Ascending aorta (tissue), 2 donors: ENCODE measurements around the gene CRTAP. TPM values are rescaled to one million over a fixed set of nuclear protein-coding genes. Genes with fewer than 3 reads are reported as not detected.
"Not testable (repeated sequence)": the region's sequence is repeated elsewhere in the genome, so short reads cannot be mapped to it uniquely, and the experiment has no call there.

Source experiments
- DNase-seq, 2 donors: peaks; one replicate each; pipeline ENCODE4 v3.0.0-alpha.2; 2019; ENCODE audit warnings: low spot score in 2 of 2
- H3K27ac ChIP-seq, 2 donors: fragments of 200-600 bp; sonication (generic); one replicate each; pipeline ENCODE4 v1.5.1; 2016 to 2017; ENCODE audit warnings: mild to moderate bottlenecking in 1 of 2
- H3K27me3 ChIP-seq: fragments of 200-600 bp; sonication (generic); one replicate; pipeline ENCODE4 v1.5.1; 2017
- H3K36me3 ChIP-seq, 2 donors: fragments of 200-600 bp; sonication (generic); one replicate each; pipeline ENCODE4 v1.5.1; 2016
- H3K4me1 ChIP-seq, 2 donors: fragments of 200-600 bp; sonication (generic); one replicate each; pipeline ENCODE4 v1.5.1; 2016 to 2017; ENCODE audit warnings: mild to moderate bottlenecking in 1 of 2
- H3K4me3 ChIP-seq, 2 donors: fragments of 200-600 bp; sonication (generic); one replicate each; pipeline ENCODE4 v1.5.1; 2016 to 2017; ENCODE audit warnings: mild to moderate bottlenecking in 1 of 2
- H3K9me3 ChIP-seq, 2 donors: fragments of 200-600 bp; sonication (generic); one replicate each; pipeline ENCODE4 v1.5.1; 2016
- intact Hi-C: fragments of 100-400 bp; cut with DNase I; formaldehyde crosslinking; loops from one replicate; pipeline ENCODE4 v1.15.1; 2023
- total RNA-seq: library from RNA; depleted of rRNA; stranded (reverse); fragments of >200 nt; gene quantifications from one replicate; pipeline ENCODE4 v1.1.0, GENCODE V29; 2016
- TF ChIP-seq, protein P1 (sequence below), 3 experiments: fragments of 200-600 bp in 2 of 3; fragments of 450-650 bp in 1 of 3; sonication (generic) in 2 of 3; IDR thresholded peaks; one replicate each; pipeline ENCODE4 v1.5.1; 2016 to 2019; ENCODE audit warnings: antibody characterized with exemption in 3 of 3, mild to moderate bottlenecking in 1 of 3, moderate library complexity in 1 of 3

The CRTAP gene
- total RNA-seq, 1 donor from 2014 or later: 300 TPM

DNA sequence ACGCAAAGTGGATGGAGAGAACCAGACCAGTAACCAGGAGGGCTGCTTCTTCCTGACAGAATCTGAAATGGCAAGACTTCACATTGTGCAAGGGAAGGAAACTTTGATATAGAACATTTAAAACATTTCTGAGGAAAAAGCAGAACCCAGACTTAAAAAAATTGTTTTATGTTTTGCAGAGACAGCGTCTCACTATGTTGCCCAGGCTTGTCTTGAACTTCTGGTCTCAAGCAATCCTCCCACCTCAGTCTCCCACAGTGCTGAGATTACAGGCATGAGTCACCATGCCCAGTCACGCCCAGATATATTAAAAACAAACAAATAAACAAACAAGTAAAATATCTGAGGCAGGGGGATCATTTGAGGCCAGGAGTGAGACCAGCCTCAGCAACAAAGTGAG is 46.2 kb downstream of the CRTAP start:
- TF ChIP-seq, protein P1, sequence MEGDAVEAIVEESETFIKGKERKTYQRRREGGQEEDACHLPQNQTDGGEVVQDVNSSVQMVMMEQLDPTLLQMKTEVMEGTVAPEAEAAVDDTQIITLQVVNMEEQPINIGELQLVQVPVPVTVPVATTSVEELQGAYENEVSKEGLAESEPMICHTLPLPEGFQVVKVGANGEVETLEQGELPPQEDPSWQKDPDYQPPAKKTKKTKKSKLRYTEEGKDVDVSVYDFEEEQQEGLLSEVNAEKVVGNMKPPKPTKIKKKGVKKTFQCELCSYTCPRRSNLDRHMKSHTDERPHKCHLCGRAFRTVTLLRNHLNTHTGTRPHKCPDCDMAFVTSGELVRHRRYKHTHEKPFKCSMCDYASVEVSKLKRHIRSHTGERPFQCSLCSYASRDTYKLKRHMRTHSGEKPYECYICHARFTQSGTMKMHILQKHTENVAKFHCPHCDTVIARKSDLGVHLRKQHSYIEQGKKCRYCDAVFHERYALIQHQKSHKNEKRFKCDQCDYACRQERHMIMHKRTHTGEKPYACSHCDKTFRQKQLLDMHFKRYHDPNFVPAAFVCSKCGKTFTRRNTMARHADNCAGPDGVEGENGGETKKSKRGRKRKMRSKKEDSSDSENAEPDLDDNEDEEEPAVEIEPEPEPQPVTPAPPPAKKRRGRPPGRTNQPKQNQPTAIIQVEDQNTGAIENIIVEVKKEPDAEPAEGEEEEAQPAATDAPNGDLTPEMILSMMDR (IDR thresholded peaks at IDR 0.05): no peak
- H3K9me3 ChIP-seq: no peaks in the 10 kb centered on the region
- DNase-seq: no peak
- H3K36me3 ChIP-seq: peaks cover 0 to 6% of the 10 kb centered on the region in 2 donors
- H3K4me1 ChIP-seq: peaks cover 0 to 22% of the 10 kb centered on the region in 2 donors
- intact Hi-C loops: no loop called here
- H3K27ac ChIP-seq: peak overlapping the region; percentile 26 to 53
- H3K27me3 ChIP-seq: no peaks in the 10 kb centered on the region
- H3K4me3 ChIP-seq: no peak overlapping the region

DNA sequence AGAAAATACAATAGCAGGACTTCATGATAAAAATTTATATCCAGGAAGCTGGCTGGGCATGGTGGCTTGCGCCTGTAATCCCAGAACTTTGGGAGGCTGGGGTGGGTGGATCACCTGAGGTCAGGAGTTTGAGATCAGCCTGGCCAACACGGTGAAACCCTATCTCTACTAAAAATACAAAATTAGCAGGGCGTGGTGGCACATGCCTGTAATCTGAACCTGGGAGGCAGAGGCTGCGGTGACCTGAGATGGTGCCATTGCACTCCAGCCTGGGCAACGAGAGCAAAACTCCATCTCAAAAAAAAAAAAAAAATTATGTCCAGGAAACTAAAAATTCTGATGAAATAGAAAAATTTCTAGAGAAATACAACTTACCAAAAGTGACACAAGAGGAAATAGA is 48.8 kb downstream of the CRTAP start:
- H3K27me3 ChIP-seq, DNase-seq, intact Hi-C loops, H3K4me3 ChIP-seq, H3K36me3 ChIP-seq, H3K9me3 ChIP-seq: not testable (repeated sequence)
- H3K27ac ChIP-seq: peak overlapping the region; percentile 75 to 80
- H3K4me1 ChIP-seq: peaks cover 17 to 35% of the 10 kb centered on the region in 2 donors

DNA sequence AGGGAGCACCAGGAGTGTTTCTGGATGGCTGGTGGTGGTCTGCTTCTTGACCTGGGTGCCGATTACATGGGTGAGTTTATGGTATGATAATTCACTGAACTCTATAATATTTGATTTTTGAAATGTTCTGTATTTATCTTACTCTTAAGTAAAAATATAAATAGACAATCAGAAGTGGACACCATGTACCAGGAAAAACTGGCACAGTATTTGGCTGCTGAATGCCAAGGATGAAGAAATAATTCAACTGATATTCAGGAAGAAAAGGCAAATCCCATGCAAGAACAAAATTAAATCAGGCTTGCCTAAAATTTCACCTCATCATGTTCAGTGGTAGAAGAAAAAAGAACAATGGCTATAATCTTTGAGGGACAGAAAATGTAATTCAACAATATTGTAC is 51.6 kb downstream of the CRTAP start:
- no peak overlapping the region for H3K4me3 ChIP-seq
- intact Hi-C loops: no loop called here
- no peaks in the 10 kb centered on the region for H3K27me3 ChIP-seq
- no peaks in the 10 kb centered on the region for H3K9me3 ChIP-seq
- TF ChIP-seq, protein P1 (IDR thresholded peaks at IDR 0.05): no peak
- DNase-seq: peak in 1 of 2 donors; percentile 63
- H3K4me1 ChIP-seq: peaks cover 17 to 51% of the 10 kb centered on the region in 2 donors
- H3K36me3 ChIP-seq: peaks cover 0 to 5% of the 10 kb centered on the region in 2 donors
- H3K27ac ChIP-seq: peak overlapping the region; percentile 75 to 80

DNA sequence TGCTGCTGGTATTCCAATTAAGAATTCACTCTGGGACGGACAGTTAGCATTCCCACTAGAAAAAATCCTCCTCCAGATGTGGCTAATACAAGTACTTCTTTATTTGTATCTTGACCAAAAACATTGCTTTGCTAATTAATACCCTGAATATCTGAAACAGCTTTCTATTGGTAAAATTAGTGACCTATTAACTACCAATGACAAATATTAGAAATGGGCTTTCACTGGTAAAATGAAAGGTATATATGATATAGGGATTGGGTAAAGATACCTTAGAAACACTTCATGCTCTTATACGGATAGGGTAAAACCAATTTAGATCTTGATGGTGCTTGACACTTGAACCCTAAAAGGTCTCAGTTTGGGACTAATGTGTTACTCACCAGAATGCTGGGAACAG is 52.3 kb downstream of the CRTAP start:
- H3K4me1 ChIP-seq: peaks cover 17 to 53% of the 10 kb centered on the region in 2 donors
- no peak for DNase-seq
- H3K36me3 ChIP-seq: peaks cover 0 to 10% of the 10 kb centered on the region in 2 donors
- H3K27me3 ChIP-seq: no peaks in the 10 kb centered on the region
- no peaks in the 10 kb centered on the region for H3K9me3 ChIP-seq
- intact Hi-C loops: no loop called here
- peak overlapping the region; percentile 75 to 80 for H3K27ac ChIP-seq
- TF ChIP-seq, protein P1 (IDR thresholded peaks at IDR 0.05): no peak
- no peak overlapping the region for H3K4me3 ChIP-seq

DNA sequence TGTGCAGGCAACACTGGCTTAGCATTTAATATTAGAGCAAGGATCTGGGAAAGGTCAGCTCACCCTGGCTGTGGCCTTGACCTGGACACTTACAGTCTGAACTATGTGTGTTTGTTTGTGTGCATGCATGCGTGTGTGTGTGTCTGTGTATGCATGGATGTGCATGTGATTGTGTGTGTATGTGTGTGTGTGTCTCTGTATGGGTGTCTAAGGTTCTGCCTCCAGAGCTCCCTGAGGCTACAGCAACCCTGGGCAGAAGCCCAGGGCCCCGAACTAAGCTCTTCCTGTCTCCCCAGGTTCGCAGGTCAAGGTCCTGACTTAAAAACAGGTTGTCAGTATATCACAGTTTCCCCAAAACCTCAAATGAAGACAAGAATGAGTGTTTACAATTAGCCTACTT is 53.5 kb downstream of the CRTAP start:
- TF ChIP-seq, protein P1 (IDR thresholded peaks at IDR 0.05): no peak
- H3K4me1 ChIP-seq: peaks cover 17 to 55% of the 10 kb centered on the region in 2 donors
- no peaks in the 10 kb centered on the region for H3K9me3 ChIP-seq
- H3K4me3 ChIP-seq: no peak overlapping the region
- H3K27ac ChIP-seq: peak overlapping the region; percentile 75 to 80
- no peak for DNase-seq
- H3K36me3 ChIP-seq: peaks cover 0 to 10% of the 10 kb centered on the region in 2 donors
- intact Hi-C loops: no loop called here
- no peaks in the 10 kb centered on the region for H3K27me3 ChIP-seq

DNA sequence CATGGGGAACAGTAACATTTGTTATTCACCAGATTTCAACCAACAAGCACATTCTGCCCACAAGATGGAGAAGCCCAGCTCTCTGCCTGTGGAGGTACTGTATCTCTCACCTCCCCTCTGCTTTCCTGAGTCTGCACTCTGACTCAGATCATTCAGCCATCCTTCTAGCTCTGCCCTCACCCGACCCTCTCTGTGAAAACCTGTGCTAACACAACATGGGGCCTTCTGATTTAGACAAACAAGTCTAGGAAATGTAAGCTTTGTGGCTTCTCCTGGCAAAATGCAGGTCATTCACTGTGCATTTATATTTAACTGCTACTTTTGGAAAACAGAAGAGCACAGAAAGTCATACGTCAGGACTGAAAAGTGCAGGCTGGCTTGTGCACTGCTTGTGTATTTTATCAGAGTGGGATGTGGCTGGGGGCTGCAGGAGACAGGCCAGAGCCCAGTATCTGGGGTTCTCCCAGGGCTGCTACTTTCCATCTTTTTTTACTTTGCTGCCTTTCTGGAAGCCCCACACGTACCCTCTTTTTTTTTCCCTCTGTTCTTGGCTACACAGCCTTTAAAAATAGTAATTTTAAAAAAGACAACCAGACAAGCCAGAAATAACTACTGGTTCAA is 54.0 kb downstream of the CRTAP start:
- peaks cover 0 to 10% of the 10 kb centered on the region in 2 donors for H3K36me3 ChIP-seq
- intact Hi-C loops: loop anchor here (2.0 kb wide), 1 partner anchor 35 kb away; no protein-coding TSS in a partner anchor
- H3K4me1 ChIP-seq: peaks cover 17 to 60% of the 10 kb centered on the region in 2 donors
- no peak overlapping the region for H3K4me3 ChIP-seq
- peak in 1 of 2 donors; percentile 68 for DNase-seq
- H3K9me3 ChIP-seq: no peaks in the 10 kb centered on the region
- peak overlapping the region; percentile 75 to 80 for H3K27ac ChIP-seq
- H3K27me3 ChIP-seq: no peaks in the 10 kb centered on the region
- TF ChIP-seq, protein P1 (IDR thresholded peaks at IDR 0.05): no peak
